ENCODE results near the gene PLEKHG4. TPM values are rescaled to one million over a fixed set of nuclear protein-coding genes. Genes with fewer than 3 reads are reported as not detected.

The PLEKHG4 gene
- total and polyA plus RNA-seq, 9 of the 15 experiments (the other 6 are each of a cell fraction or from before 2014, with no cell fraction given) = 3.7 to 36.8 (median 17.9) TPM

GRCh38 chr16:67247192-67248072, 31.9 kb upstream of the PLEKHG4 start, which contains the start of gene FHOD1 (continued):
- TF ChIP-seq ZBTB33 (CRISPR knock-in tag; IDR thresholded peaks at IDR 0.05) (peak; percentile 39; the same call in 1 of the 2 replicates), EHMT2 (IDR thresholded peaks at IDR 0.05) (no peak), ZNF77 (CRISPR knock-in tag; IDR thresholded peaks at IDR 0.05) (no peak), SFPQ (IDR thresholded peaks at IDR 0.05; ENCODE audit: low read depth, low read length) (no peak)

- Histone ChIP-seq H3K9ac (ENCODE audit: insufficient read depth in 1 of 2, low read depth in 2 of 2, low read length in 2 of 2) (peak overlapping the region; percentile 63 to 91), H3K36me3 (ENCODE audit: control insufficient read depth, insufficient read depth, low read length) (peaks cover 16% of the 10 kb centered on the region; the same call in 1 of the 3 replicates), H3K79me2 (ENCODE audit: control insufficient read depth, insufficient read depth, low read length) (peaks cover 42% of the 10 kb centered on the region), H3K27me3 (ENCODE audit: control insufficient read depth in 2 of 2, insufficient read depth in 2 of 2, low read length in 2 of 2) (no peaks in the 10 kb centered on the region), H3K27ac (ENCODE audit: extremely low read depth, low read depth, low read length) (peak overlapping the region; percentile 49), H3K9me1 (ENCODE audit: control insufficient read depth, insufficient read depth, low read length) (no peaks in the 10 kb centered on the region), H3K4me1 (replicated peaks in 1 of 2; ENCODE audit: control insufficient read depth in 2 of 2, insufficient read depth in 2 of 2, low read length in 2 of 2) (peaks cover 42 to 64% of the 10 kb centered on the region in 2 experiments), H2AFZ (ENCODE audit: low read depth, low read length) (peak overlapping the region; percentile 86), H3K4me2 (ENCODE audit: insufficient read depth, low read length) (peak overlapping the region; percentile 76), H3K4me3 (peak overlapping the region; percentile 43), H3K9me3 (replicated peaks; ENCODE audit: control insufficient read depth, insufficient read depth, low read depth, low read length) (no peaks in the 10 kb centered on the region), H4K20me1 (replicated peaks; ENCODE audit: control insufficient read depth, insufficient read depth, low read length) (no peaks in the 10 kb centered on the region)
- in situ Hi-C loops (cut with MboI) = no loop called here
- 21% methylated on average over 7 of the region's 7 CpGs for WGBS (ENCODE audit: insufficient coverage, low coverage, missing lambda C conversion rate)
- TSS peak; percentile 43 for BruUV-seq (replicated peaks)
- DNase-seq (ENCODE audit: extremely low read depth in 1 of 4, low spot score in 3 of 4) (no peak), FAIRE-seq (no peak), ATAC-seq (no peak)
- ChIA-PET POLR2A (interaction anchor here (0.6 to 1.2 kb wide), 6 partner anchors 9 to 233 kb away, joined by 3 to 5 read pairs (median 4); partner anchors contain the start of gene ATP6V0D1), CTCF (ENCODE audit: low intra/inter-chr PET ratio) (no interaction called here)
- intact Hi-C loops (cut with micrococcal nuclease) = loop anchor here (5.0 to 10.0 kb wide), 2 partner anchors 273 to 296 kb away; no protein-coding TSS in a partner anchor
- TF ChIP-seq, protein P1, sequence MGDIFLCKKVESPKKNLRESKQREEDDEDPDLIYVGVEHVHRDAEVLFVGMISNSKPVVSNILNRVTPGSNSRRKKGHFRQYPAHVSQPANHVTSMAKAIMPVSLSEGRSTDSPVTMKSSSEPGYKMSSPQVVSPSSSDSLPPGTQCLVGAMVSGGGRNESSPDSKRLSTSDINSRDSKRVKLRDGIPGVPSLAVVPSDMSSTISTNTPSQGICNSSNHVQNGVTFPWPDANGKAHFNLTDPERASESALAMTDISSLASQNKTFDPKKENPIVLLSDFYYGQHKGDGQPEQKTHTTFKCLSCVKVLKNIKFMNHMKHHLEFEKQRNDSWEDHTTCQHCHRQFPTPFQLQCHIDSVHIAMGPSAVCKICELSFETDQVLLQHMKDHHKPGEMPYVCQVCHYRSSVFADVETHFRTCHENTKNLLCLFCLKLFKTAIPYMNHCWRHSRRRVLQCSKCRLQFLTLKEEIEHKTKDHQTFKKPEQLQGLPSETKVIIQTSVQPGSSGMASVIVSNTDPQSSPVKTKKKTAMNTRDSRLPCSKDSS (IDR thresholded peaks at IDR 0.05; ENCODE audit: low read depth, partially characterized antibody) = peak; percentile 12
- TF ChIP-seq MYC (IDR thresholded peaks at IDR 0.05; ENCODE audit: low read depth, low read length) (no peak), MYC (CRISPR knock-in tag; IDR thresholded peaks at IDR 0.05; ENCODE audit: borderline replicate concordance, low read depth) (0 out of 2 replicates have a peak, but pooled peaks have one; percentile 20), MTA3 (IDR thresholded peaks at IDR 0.05; ENCODE audit: borderline replicate concordance) (no peak)
Observed at GRCh38 chr16:67248073-67248400, 31.3 kb upstream of the PLEKHG4 start.
